HepG2 (cell line): ENCODE data around the gene KRT3. TPM values are rescaled to one million over a fixed set of nuclear protein-coding genes. Genes with fewer than 3 reads are reported as not detected.

ENCODE experiments used
- ATAC-seq: fragments of 200-7000 bp; cut with Tn5 transposase; 3 replicates; pipeline ENCODE4 v1.9.1; 2020; ENCODE audit warnings: mild to moderate bottlenecking, moderate library complexity
- BruUV-seq: library from RNA; stranded (reverse); fragments of 400-500 nt; replicated peaks from 2 replicates; lab custom pipeline; 2021; lab: Mats Ljungman, UMichigan
- CTCF ChIA-PET: fragments of 300-600 bp; formaldehyde crosslinking; extraction: SDS; loops from one replicate; lab custom pipeline; 2021; ENCODE audit warnings: low total read pairs, inconsistent platforms, low intra/inter-chr PET ratio; lab: Yijun Ruan, JAX
- POLR2A ChIA-PET: fragments of 350-600 bp; sonication (Branson Sonifier 250); formaldehyde crosslinking; loops from one replicate; lab custom pipeline; 2020; ENCODE audit warnings: antibody characterized with exemption, inconsistent platforms; lab: Yijun Ruan, JAX
- DNase-seq: peaks from one replicate; pipeline ENCODE4 v3.0.0-alpha.2; 2015; ENCODE audit warnings: low spot score
- FAIRE-seq: peaks from 3 replicates; lab custom pipeline; 2011; peaks lifted over from hg19 to GRCh38; lab: Jason Lieb, UNC
- H2AFZ ChIP-seq: one replicate; pipeline ENCODE4 v1.6.1; 2011; ENCODE audit warnings: low read length, inconsistent platforms
- H3K27ac ChIP-seq: fragments of 300-600 bp; 3 replicates; pipeline ENCODE4 v1.8.0; 2011; ENCODE audit warnings: mixed run types, mild to moderate bottlenecking, mixed read lengths, low read length, inconsistent platforms; ENCODE audit not compliant: insufficient read depth; ENCODE audit errors: extremely low read length
- H3K27me3 ChIP-seq, 2 experiments: fragments of 200-600 bp in 1 of 2; 2 replicates in 1 of 2; 3 replicates in 1 of 2; pipeline versions ENCODE4 v1.6.0 to v1.8.0; 2011; ENCODE audit warnings: low read length in 2 of 2, mild to moderate bottlenecking in 2 of 2, moderate library complexity in 2 of 2, inconsistent platforms in 1 of 2; ENCODE audit not compliant: insufficient read depth in 2 of 2, control insufficient read depth in 1 of 2
- H3K36me3 ChIP-seq, 2 experiments: fragments of 200-600 bp in 1 of 2; replicated peaks in 1 of 2; 2 replicates in 1 of 2; 3 replicates in 1 of 2; pipeline versions ENCODE4 v1.5.1 to v1.8.0; 2011; ENCODE audit warnings: low read length in 2 of 2, inconsistent platforms in 1 of 2; ENCODE audit not compliant: insufficient read depth in 2 of 2, control insufficient read depth in 1 of 2
- H3K4me1 ChIP-seq: 2 replicates; pipeline ENCODE4 v1.5.1; 2012; ENCODE audit warnings: low read length, inconsistent platforms; ENCODE audit not compliant: insufficient read depth
- H3K4me2 ChIP-seq: 2 replicates; pipeline ENCODE4 v1.6.0; 2011; ENCODE audit warnings: low read depth, low read length, inconsistent platforms
- H3K4me3 ChIP-seq, 3 experiments: fragments of 200-600 bp in 1 of 3; sonication (generic), shearing (Covaris generic) in 1 of 3; replicated peaks in 1 of 3; 2 replicates each; pipeline ENCODE4 v1.5.1; 2011 to 2016; ENCODE audit warnings: low read length in 3 of 3, inconsistent platforms in 2 of 3, low read depth in 2 of 3, mild to moderate bottlenecking in 2 of 3, control low read depth in 1 of 3, mixed read lengths in 1 of 3; ENCODE audit not compliant: insufficient read depth in 1 of 3
- H3K79me2 ChIP-seq: one replicate; pipeline ENCODE4 v1.6.1; 2011; ENCODE audit warnings: low read length, inconsistent platforms; ENCODE audit not compliant: insufficient read depth
- H3K9ac ChIP-seq: 2 replicates; pipeline ENCODE4 v1.6.0; 2011; ENCODE audit warnings: mild to moderate bottlenecking, low read depth, low read length, inconsistent platforms; ENCODE audit not compliant: insufficient read depth
- H3K9me3 ChIP-seq: 2 replicates; pipeline ENCODE4 v1.5.1; 2012; ENCODE audit warnings: mild to moderate bottlenecking, low read length
- H4K20me1 ChIP-seq: 2 replicates; pipeline ENCODE4 v1.6.0; 2011; ENCODE audit warnings: inconsistent platforms, mild to moderate bottlenecking, low read length, moderate library complexity; ENCODE audit not compliant: insufficient read depth
- AFF4 ChIP-seq: sonication (generic); formaldehyde crosslinking; IDR thresholded peaks from 2 replicates; pipeline ENCODE4 v1.4.0; 2020; ENCODE audit warnings: missing genetic modification reagents
- ASH2L ChIP-seq: fragments of 300-600, 200-600 bp; sonication (generic); IDR thresholded peaks from 2 replicates; pipeline ENCODE4 v1.7.0; 2017; ENCODE audit warnings: low read depth, mild to moderate bottlenecking, moderate library complexity, mixed read lengths, low read length; ENCODE audit not compliant: insufficient read length
- DNMT1 ChIP-seq: sonication (generic); formaldehyde crosslinking; IDR thresholded peaks from 2 replicates; pipeline ENCODE4 v1.5.1; 2020; ENCODE audit warnings: mild to moderate bottlenecking, missing genetic modification reagents
- E2F5 ChIP-seq: sonication (generic); formaldehyde crosslinking; conservative IDR thresholded peaks from 2 replicates; pipeline ENCODE4 v1.4.0; 2020; ENCODE audit warnings: missing genetic modification reagents
- HOXA5 ChIP-seq: sonication (generic); formaldehyde crosslinking; IDR thresholded peaks from 2 replicates; pipeline ENCODE4 v1.4.0; 2020; ENCODE audit warnings: missing genetic modification reagents
- STAT6 ChIP-seq: sonication (generic); formaldehyde crosslinking; IDR thresholded peaks from 2 replicates; pipeline ENCODE4 v1.4.0; 2020; ENCODE audit warnings: missing genetic modification reagents, mild to moderate bottlenecking, borderline replicate concordance
- TOPORS ChIP-seq: sonication (generic); formaldehyde crosslinking; IDR thresholded peaks from 2 replicates; pipeline ENCODE4 v1.8.0; 2023; ENCODE audit warnings: mild to moderate bottlenecking, missing genetic modification reagents
- ZBTB25 ChIP-seq: IDR thresholded peaks from 2 replicates; pipeline ENCODE4 v1.6.1; 2018; ENCODE audit warnings: missing genetic modification reagents
- ZBTB49 ChIP-seq: sonication (generic); formaldehyde crosslinking; IDR thresholded peaks from 2 replicates; pipeline ENCODE4 v1.4.0; 2020; ENCODE audit warnings: missing genetic modification reagents, borderline replicate concordance
- ZMYM4 ChIP-seq: sonication (generic); formaldehyde crosslinking; IDR thresholded peaks from 2 replicates; pipeline ENCODE4 v1.8.1; 2023; ENCODE audit warnings: mild to moderate bottlenecking, missing genetic modification reagents
- ZNF484 ChIP-seq: sonication (generic); formaldehyde crosslinking; IDR thresholded peaks from 2 replicates; pipeline ENCODE4 v1.5.1; 2020; ENCODE audit warnings: mild to moderate bottlenecking, low read depth, missing genetic modification reagents, borderline replicate concordance
- ZNF768 ChIP-seq: sonication (generic); formaldehyde crosslinking; IDR thresholded peaks from 2 replicates; pipeline ENCODE4 v1.4.0; 2020; ENCODE audit warnings: missing genetic modification reagents
- ZNF816 ChIP-seq: sonication (generic); formaldehyde crosslinking; IDR thresholded peaks from 2 replicates; pipeline ENCODE4 v1.8.0; 2022; ENCODE audit warnings: missing genetic modification reagents, mild to moderate bottlenecking, borderline replicate concordance
- WGBS: methylation state at CpG from one replicate; pipeline ENCODE4 v1.1.6; 2017; ENCODE audit warnings: low lambda C conversion rate; 5-methylcytosine and 5-hydroxymethylcytosine counted together
- in situ Hi-C: cut with HindIII; loops from 2 replicates; pipeline ENCODE4 v1.10.0; 2017; ENCODE audit warnings: low pct_unique_long_range_greater_than_20kb; ENCODE audit not compliant: extremely low pct_ligation_motif_present
- intact Hi-C: fragments of 100-400 bp; cut with micrococcal nuclease; formaldehyde crosslinking; loops from one replicate; pipeline ENCODE4 v1.10.0; 2022; ENCODE audit not compliant: unreplicated experiment
- polyA plus RNA-seq, 8 experiments: library from polyadenylated mRNA; depleted of rRNA in 3 of 8; stranded (reverse) in 7 of 8; unstranded in 1 of 8; fragments of >200 nt; fragmentation: Illumina TruSeq in 4 of 8; extraction: Trizol in 4 of 8; gene quantifications; 2 replicates each; pipeline versions ENCODE4 v1.2.1 to v1.2.3, GENCODE V29; 2011 to 2016; ENCODE audit warnings: low read depth in 4 of 8, missing spikeins in 1 of 8, mixed read lengths in 1 of 8; ENCODE audit not compliant: insufficient read depth in 1 of 8
- total RNA-seq, 5 experiments: library from RNA; depleted of rRNA; stranded (reverse); fragments of >200 nt; fragmentation: Illumina TruSeq; extraction: Trizol; gene quantifications; 2 replicates each; pipeline ENCODE4 v1.2.3, GENCODE V29; 2016; ENCODE audit warnings: low read depth in 1 of 5

KRT3 gene
- total and polyA plus RNA-seq, 2 of the 13 experiments (the other 11 are each of a cell fraction or from before 2014, with no cell fraction given): not detected

- DNase-seq (no peak), ATAC-seq (no peak), FAIRE-seq (no peak)
- no peak overlapping the region for H3K9ac ChIP-seq
- BruUV-seq: no TSS peak
- no peaks in the 10 kb centered on the region for H3K4me1 ChIP-seq
- POLR2A ChIA-PET: no interaction called here
- no peak overlapping the region for H2AFZ ChIP-seq
- H3K27me3 ChIP-seq: peaks cover 1 to 8% of the 10 kb centered on the region in 2 experiments; a peak in 3 of 5 replicates
- no peak overlapping the region for H3K4me3 ChIP-seq
- H3K79me2 ChIP-seq: no peaks in the 10 kb centered on the region
- H4K20me1 ChIP-seq: no peaks in the 10 kb centered on the region; the same call in 1 of the 2 replicates
- H3K4me2 ChIP-seq: no peak overlapping the region
- in situ Hi-C loops (no loop called here), intact Hi-C loops (no loop called here)
- H3K27ac ChIP-seq: no peak overlapping the region
- H3K36me3 ChIP-seq: no peaks in the 10 kb centered on the region
- 36% methylated on average over 5 of the region's 5 CpGs for WGBS
- H3K9me3 ChIP-seq: no peaks in the 10 kb centered on the region
- CTCF ChIA-PET: no interaction called here
- TF ChIP-seq E2F5 (CRISPR knock-in tag): no peak
- TF ChIP-seq ZBTB25 (CRISPR knock-in tag): no peak
- TF ChIP-seq DNMT1 (CRISPR knock-in tag): no peak
- no peak for TF ChIP-seq AFF4 (CRISPR knock-in tag)
- no peak for TF ChIP-seq ZMYM4 (CRISPR knock-in tag)
- TF ChIP-seq HOXA5 (CRISPR knock-in tag): no peak
- no peak for TF ChIP-seq ASH2L
- TF ChIP-seq STAT6 (CRISPR knock-in tag): no peak
- TF ChIP-seq TOPORS (CRISPR knock-in tag): no peak
- no peak for TF ChIP-seq ZNF816 (CRISPR knock-in tag)
- TF ChIP-seq ZBTB49 (CRISPR knock-in tag): no peak
- TF ChIP-seq ZNF768 (CRISPR knock-in tag): no peak
- TF ChIP-seq ZNF484: no peak
Observed at GRCh38 chr12:52745554-52745953, 50.4 kb downstream of the KRT3 start.
